ENCODE data around the gene INPP4B.

DNA sequence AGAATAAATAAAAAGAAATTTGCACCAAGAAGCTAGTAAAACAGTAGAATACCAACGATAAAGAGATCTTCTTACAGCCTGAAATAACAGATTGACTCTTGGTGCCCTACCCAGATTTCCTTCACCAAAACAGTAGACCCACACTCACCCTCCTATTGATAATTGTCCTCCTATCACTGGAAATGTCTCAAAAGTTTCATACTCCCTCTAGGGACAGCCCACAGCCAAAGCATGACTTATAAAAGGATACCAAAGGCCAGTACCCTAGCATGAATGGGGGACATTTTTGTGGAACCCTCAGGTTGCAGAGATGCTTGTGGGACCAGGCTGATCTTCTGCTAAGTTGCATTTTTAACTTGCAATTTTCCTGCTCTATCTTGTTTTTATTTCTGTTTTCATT lies 104.1 kb downstream of the INPP4B start:
- no peak for TF ChIP-seq POLR2A (IDR thresholded peaks at IDR 0.05; ENCODE audit: low read depth, low read length)
- TF ChIP-seq, protein P1, sequence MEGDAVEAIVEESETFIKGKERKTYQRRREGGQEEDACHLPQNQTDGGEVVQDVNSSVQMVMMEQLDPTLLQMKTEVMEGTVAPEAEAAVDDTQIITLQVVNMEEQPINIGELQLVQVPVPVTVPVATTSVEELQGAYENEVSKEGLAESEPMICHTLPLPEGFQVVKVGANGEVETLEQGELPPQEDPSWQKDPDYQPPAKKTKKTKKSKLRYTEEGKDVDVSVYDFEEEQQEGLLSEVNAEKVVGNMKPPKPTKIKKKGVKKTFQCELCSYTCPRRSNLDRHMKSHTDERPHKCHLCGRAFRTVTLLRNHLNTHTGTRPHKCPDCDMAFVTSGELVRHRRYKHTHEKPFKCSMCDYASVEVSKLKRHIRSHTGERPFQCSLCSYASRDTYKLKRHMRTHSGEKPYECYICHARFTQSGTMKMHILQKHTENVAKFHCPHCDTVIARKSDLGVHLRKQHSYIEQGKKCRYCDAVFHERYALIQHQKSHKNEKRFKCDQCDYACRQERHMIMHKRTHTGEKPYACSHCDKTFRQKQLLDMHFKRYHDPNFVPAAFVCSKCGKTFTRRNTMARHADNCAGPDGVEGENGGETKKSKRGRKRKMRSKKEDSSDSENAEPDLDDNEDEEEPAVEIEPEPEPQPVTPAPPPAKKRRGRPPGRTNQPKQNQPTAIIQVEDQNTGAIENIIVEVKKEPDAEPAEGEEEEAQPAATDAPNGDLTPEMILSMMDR (conservative IDR thresholded peaks at IDR 0.05; ENCODE audit: low read depth, low read length): no peak
